Activated naive CD4-positive, alpha-beta T cell (primary cell): Measurements from ENCODE around the gene ZMYND15.
A peak's percentile ranks its signal among the peaks of the same experiment; 100 is the strongest.

Experiments
- DNase-seq, 4 experiments: peaks; one replicate each; lab custom pipeline; 2025; lab: John Stamatoyannopoulos, UW

ZMYND15 gene

DNA sequence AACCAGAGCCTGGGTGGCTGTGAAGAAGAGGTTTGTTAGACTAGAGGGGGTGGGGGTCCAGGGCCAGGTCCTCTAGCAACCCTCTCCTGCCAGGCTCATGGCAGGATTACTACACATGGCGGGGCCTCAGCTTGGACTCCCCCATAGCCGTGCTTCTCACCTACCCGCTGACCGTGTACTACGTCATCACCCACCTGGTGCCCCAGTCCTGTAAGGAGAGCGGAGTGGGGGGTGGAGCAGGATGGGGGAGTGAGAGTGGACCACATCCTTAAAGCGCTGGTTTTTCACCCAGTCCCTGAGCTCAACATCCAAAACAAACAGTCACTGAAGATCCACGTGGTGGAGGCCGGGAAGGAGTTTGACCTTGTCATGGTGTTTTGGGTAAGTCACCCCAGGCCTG, 4.3 kb downstream of the ZMYND15 start:
- no peak for DNase-seq

DNA sequence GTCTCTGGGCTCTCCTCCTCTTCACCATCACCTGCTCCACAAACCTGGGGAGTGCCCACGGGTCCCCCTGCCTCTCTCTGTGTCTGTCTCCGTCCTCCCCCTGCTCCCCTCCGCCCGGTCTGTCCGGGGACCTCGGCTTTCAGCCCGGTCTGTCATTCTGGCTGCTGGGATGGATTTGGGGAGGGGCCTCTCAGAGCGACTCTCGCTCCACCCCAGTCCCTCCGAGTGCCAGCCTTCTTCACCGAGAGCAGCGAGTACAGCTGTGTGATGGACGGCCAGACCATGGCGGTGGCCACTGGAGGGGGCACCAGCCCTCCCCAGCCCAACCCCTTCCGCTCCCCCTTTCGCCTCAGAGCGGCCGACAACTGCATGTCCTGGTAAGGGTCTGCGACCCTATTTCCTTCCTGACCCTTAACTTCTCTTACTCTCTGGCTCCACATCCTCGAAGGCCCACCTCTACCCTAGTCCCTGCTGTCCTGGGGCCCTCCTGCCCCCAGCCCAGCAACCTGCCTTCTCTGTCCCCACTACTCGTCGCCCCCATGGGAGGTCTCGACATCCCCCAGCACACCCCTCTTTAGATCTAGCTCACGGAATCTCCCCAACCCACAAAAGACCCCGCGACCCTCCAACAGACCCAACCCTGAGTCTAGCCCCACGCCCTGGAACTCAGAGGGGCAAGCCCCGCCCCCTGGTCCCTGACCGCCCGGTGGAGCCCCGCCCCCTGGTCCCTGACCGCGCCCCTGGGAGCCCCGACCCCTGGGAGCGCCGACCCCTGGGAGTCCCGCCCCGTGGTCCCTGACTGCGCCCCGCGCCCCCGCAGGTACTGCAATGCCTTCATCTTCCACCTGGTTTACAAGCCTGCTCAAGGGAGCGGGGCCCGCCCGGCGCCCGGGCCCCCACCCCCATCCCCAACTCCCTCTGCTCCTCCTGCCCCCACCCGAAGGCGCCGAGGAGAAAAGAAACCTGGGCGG, 5.7 kb downstream of the ZMYND15 start:
- DNase-seq, result no peak

DNA sequence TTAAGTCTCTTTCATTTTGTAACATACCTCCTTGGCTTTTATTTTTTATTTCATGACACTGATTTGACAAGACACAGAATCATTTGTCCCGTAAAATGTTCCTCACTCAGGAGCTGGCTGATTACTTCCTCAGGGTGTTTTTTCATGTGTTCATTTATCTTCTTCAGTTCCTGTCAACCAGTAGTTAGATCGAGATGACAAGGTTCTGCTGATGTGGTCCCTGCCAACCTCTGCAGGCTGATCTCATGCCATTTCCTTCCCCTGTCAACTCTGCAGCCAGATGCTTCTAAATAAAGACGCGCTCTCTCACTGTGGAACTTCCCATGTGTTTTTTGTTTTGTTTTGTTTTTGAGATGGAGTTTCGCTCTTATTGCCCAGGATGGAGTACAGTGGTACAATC, 8.2 kb downstream of the ZMYND15 start:
- DNase-seq, result peak in 1 of 4 experiments; percentile 14

DNA sequence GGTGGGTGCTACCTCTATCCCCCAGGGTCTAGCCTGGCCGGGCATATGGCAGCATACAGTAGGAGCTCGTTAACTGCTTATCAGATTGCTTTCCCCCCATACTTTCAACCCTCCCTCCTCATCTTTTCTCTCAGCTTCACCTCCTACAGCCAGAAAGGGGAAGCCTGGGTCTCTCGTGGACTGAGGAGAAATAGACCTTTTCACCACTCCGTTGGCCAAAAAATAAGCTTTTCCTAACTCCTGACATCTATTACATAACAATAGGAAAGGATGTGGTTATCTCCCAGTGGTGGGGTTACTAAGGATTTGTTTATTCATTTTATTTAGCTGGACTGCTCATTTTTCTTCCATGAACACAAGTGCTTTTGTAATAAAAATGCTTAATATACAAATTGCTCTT, 9.1 kb downstream of the ZMYND15 start:
- no peak for DNase-seq

DNA sequence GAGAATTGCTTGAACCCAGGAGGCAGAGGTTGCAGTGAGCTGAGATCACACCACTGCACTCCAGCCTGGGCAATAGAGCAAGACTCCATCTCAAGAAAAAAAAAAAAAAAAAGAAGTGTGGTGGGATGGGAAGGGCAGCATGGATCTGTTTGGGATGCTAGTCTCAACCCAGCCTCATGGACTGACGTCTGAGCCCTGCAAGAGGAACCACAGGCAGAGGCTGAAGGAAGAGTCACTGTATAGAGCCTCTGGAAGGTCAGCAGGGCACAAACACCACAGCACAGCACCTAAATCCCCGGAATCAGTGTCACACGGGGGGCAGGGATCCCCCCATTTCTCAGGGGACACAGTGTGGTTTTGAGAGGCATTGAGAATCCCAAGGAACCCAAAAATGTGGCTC, 11.0 kb downstream of the ZMYND15 start:
- DNase-seq, result no peak

DNA sequence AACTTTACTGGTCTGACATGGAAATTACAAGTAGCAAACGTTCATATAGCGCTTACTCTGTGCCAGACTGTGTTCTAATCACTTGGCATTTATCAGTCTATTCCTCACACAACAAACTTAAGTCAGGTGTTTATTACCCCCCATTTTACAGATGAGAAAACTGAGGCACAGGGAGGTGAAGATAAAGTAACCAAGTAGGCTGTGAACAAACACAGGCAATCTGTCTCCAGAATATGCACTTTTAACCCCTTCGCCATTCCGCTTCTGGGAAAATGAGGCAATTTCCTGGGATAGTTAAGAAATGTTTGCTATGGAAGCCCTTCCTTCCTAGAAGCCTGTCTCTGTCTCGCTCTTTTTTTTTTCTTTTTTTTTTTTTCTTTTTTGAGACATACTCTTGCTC, 12.3 kb downstream of the ZMYND15 start:
- no peak for DNase-seq

DNA sequence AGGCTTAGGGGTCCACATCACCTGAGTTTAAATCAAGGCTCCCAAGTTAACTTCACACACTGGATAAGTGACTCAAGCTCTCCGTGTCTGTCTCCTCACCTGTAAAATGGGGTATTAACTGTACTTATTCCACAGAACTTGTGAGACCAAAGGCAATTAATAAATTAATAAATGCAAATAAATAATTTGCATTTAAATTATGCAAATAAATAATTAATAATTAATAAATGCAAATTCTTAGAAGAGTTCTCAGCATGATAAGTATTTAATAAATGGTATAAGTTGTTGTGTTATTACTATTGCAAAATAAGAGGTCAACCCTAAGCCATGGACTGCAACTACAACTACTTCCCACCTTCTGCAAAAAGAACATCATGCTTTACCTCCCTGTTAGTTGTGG, 13.8 kb downstream of the ZMYND15 start:
- DNase-seq, result no peak

DNA sequence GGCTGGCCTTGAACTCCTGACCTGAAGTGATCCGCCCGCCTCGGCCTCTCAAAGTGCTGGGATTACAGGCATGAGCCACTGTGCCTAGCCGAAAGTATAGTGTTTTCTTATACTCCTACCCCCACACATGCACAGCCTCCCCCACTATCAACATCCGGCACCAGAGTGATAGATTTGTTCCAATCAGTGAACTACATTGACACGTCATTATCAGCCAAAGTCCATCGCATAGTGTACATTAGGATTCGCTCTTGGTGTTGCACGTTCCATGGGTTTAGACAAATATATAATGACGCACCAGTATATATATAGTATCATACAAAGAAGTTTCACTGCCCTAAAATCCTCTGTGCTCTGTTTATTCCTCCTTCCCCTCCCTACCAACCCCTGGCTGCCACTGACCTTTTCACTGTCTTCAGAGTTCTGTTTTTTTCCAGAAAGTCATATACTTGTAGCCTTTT, 20.2 kb downstream of the ZMYND15 start:
- DNase-seq, result no peak

DNA sequence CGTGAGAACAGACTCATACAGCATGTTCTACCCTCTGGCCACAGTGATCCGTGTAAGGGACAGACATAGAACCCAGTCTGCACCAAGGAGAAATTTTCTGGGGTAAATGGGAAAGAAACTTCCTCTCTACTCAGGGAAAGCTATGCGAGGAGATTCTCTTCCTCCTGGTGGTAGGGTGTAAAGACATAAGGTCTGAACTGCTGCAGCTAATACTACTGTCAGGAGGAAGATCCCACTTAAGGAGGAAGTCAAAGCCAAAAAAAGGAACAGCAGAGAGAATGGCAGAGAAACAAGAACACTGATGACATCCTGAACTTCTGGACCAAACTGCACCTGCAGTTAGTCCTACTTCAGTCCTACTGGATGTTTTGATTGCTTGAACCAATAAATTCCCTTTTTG, 25.0 kb downstream of the ZMYND15 start:
- DNase-seq, result no peak

DNA sequence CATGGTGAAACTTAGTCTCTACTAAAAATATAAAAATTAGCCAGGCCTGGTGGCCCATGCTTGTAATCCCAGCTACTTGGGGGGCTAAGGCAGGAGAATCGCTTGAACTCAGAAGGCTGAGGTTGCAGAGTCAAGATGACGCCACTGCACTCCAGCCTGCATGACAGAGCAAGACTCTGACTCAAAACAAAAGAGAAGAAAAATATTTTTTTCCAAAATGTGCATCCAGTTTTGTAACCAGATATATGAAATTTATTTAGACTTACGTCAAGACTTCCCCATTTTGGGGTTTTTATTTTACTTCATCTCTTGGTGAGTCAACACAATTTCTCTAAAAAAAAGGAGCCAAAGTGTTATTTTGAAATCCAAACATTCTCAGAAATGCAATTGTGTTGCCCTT, 26.6 kb downstream of the ZMYND15 start:
- no peak for DNase-seq

DNA sequence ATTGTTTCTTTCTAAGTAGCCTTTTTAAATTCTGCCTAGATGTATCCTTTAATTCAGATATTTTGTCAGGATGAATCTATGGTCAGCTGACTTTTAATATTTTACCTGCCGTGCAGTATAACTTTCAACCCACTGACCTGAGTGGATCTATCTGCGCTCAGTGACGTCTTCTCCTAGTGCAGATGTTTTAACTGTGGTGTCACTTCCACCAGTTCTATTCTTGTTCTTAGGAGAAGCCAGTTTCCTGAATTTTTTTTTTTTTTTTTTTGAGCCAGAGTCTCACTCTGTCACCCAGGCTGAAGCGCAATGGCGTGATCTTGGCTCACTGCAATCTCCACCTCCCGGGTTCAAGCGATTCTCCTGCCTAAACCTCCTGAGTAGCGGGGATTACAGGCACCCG, 27.1 kb downstream of the ZMYND15 start:
- no peak for DNase-seq

DNA sequence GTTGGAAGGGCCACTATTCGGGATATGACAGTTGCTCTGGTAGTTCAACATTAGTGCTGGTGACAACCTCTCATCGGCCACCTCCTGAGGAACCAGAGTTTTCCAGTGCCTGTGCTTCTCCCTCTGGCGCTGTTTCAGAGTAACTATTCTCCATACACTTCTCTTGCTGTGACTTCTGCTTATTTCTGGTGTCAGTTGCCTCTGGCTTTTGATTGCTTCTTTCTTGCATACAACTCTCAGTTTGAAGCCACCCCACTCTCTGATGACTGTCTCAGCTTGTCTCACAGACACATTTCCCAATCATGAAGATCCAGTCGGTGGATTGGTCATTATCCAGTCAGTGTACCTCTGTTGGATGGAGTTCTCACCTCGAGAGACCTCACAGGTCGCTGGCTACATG, 28.7 kb downstream of the ZMYND15 start:
- no peak for DNase-seq

DNA sequence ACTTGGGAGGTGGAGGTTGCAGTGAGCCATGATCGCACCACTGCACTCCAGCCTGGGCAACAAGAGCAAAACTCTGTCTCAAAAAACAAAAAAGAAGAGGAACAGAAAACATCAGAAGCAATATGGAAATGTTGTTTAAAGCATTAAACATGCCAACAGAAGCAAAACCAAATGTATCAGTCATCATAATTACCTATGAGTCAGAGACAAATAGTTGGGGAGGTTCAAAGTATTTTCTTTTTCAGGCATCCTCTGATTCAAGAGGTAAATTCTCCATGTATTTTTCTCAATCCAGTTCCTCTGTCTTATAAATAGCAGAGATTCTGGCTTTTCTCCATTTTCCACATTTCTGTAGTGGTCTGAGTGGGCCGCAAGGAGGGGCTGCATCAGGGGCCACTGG, 30.0 kb downstream of the ZMYND15 start:
- no peak for DNase-seq

DNA sequence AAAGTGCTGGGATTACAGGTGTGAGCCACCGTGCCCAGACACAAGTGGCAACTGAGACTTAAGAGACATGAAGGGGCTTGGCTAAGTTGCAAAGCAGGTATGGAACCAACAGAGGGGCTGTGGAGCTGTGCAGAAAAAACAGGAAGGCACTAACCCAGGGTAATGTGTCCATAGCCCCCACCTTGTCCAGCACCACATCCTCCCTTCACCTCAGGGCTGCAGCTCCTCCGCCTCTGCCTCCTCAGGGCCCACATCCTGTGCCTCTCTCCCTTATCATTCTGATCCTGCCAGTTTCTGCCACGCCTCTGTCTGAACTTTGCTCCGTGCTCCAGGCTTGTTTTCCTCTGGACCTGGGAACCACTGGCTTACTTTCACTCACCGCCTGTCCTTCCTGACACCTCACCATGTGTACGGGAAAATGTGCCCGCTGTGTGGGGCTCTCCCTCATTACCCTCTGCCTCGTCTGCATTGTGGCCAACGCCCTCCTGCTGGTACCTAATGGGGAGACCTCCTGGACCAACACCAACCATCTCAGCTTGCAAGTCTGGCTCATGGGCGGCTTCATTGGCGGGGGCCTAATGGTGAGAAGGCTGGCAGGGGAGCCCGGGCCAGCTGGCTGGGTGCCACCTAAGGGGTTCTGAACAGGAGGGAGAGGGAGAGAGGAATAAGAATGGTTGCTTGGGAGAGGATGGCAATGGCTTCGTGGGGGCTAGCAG, 32.0 kb downstream of the ZMYND15 start, which contains the start of gene TM4SF5:
TM4SF5 (plus strand) TSS at position 368 of the 716 bp plus-strand sequence; CDS start at position 405, 37 bp downstream.
- DNase-seq, result no peak

DNA sequence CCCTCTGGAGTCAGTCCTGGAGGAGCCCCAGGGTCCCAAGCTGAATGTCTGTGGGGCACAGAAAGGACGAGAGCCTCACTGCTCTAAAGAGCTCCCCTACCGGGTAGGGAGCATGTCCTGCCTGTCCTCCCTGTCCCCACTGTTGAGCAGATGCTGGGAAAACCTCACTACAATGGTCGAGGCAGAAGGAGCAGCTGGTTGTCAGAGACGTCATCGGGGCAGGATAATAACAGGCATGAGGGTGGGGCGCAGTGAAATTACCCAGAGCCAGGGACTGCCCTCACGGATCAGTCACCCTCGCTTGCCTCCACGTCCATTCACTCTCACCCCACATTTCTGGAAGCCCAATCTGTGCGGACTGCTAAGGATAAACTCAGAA, 32.6 kb downstream of the ZMYND15 start:
- no peak for DNase-seq

DNA sequence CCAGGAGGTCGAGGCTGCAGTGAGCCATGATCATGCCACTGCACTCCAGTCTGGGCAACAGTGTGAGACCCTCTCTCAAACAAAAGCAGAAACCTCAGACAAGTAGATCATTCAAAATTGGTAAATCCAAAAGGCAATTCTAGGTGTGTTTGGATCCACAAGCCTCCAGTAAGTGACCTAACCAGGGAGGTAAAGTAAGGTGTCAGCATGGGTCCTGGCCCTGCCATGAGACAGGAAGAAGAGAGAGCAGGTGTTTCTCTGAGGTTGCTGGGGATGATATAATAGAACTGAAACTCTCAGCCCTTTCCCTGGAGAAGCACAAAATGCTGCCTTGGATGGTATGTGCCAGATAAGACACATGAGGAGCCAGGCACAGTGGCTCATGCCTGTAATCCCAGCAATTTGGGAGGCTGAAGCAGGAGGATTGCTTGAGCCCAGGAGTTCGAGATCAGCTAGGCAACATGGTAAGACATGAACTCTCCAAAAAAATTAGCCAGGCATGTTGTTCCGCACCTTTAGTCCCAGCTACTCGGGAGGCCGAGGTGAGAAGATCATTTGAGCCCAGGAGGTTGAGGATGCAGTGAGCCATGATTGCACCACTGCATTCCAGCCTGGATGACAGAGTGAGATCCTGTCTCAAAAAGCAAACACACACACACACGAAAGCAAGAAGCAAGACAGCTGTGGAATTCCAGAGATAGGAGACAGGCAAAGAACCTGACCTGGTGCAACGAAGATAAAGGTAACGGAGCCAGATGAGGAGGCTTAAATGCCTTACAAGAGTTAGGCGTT, 38.5 kb downstream of the ZMYND15 start:
- DNase-seq, result no peak

DNA sequence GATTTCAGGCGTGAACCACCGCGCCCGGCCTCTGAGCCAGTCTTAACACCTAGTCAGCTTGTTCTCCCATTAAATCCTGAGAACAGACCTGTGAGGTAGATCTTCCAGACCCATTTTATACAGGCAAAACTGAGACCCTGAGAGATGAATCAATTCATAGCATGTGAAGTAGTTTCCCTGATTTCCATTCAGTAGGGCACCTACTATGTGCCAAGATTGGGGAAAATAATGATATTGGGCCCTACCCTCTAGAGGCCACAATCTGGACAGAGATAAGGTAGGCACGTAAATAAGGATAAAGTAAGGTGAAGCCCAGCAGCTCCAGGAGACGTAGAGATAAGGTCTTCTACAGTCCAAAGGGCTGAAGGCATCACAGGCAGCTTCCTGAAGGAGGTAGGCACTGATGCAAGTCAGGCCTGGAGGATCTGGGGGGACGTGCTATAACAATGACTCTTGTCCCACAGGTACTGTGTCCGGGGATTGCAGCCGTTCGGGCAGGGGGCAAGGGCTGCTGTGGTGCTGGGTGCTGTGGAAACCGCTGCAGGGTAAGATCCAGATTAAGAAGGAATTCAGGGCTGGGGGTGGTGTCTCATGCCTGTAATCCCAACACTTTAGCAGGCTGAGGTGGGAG, 40.8 kb downstream of the ZMYND15 start:
- DNase-seq, result no peak

DNA sequence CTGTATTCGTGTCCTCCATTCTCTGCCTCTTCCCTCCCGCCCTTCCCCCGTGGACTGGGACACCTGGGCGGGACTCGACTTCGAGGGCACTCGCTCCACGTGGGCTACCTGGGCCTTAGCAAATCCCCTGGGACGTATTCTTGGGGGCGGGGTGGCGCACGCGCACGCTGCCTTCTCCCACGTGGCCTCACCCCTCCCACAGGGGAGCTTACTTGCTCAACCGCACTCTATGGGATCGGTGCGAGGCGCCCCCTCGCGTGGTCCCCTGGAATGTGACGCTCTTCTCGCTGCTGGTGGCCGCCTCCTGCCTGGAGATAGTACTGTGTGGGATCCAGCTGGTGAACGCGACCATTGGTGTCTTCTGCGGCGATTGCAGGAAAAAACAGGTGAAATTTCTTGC, 43.0 kb downstream of the ZMYND15 start:
- DNase-seq, result no peak

DNA sequence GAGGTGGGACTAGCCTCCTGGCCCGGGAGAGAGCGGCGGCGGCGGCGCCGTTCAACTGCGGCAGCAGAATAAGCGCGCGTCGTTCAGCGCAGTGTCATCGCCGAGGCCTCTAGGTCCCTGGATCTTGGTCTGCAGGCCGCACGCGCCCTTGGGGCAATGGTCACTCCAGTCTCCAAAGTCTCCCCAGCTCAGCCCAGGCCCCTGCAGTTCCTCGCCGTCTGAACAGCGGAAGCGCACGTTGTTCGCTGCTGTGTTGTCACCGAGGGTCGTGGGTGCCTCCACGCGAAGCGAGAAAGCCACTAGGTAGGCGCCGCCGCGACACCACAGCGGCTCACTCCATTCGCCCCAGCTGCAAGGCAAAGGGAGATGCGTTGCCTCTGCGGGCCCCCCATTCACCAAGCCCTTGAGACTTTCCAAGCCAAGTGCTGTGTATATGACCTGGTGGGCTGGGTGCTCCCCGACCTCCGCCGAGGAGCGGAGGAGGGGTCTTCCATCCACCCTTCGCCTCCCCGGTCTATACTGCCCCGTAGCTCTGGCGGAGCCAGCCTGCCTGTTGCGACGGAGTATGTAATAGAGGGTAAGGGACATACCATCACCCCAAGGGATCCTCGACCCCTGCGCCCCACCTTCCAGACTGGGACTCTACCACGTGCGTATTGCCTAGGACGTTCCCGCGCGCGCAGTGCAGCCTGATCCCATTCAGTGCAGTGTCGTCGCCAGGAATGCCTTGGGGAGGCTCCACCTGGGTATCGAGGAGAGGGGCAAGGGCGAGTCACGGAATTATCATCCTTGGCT, 45.9 kb downstream of the ZMYND15 start:
- DNase-seq, result no peak

DNA sequence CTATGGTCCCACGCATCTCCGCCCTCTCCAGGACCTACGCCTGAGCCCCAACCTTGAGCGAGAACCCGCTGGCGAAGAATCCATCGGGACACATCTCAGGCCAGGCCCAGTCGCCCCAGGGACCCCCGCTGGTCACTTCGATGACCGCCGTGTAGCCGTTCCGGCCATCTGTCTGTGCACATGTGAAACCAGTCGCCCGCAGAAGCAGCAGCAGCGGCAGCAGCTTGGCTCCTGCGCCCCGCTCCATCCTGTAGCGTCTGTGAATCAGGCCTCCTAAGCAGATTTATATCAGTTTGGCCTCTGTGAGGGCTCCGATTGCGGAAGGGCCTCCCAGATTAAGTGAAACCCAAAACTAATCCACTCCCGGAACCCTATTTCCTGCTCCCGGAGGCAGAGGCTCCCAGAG, 46.5 kb downstream of the ZMYND15 start, which contains the start of gene VMO1:
VMO1 (minus strand) TSS at position 259 of the 406 bp plus-strand sequence; CDS start at position 247, 12 bp downstream.
- DNase-seq, result no peak

DNA sequence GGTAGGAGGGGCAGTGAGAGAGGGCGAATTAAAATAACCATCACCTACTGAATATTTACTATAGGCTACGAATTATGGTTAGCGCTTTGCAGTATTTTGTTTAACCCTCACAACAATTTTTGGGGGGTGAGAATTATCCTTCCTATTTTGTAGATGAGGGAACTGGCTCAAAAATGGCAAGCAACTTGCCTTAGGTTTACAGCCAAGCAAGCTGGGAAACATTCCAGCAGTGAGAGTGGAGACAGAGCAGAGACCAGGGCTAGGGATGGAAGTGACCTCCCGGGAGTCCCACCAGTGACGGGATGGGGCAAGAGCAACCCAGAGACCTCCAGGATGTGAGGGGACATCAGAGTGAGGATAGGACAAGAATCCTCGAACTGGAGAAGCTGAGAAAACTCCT, 46.9 kb downstream of the ZMYND15 start:
- DNase-seq, result no peak
